ENCODE results near the gene MYO1E.
"Not testable (repeated sequence)": the region's sequence is repeated elsewhere in the genome, so short reads cannot be mapped to it uniquely, and the experiment has no call there.

MYO1E gene

GRCh38 chr15:59180945-59181600 lies 191.6 kb downstream of the MYO1E start:
- no peak for DNase-seq

GRCh38 chr15:59179717-59180116 lies 193.0 kb downstream of the MYO1E start:
- no peak for DNase-seq

GRCh38 chr15:59178151-59178695 lies 194.4 kb downstream of the MYO1E start:
- no peak for DNase-seq

- DNase-seq = no peak
Observed at GRCh38 chr15:59177317-59177660, 195.4 kb downstream of the MYO1E start.

- DNase-seq = no peak
Observed at GRCh38 chr15:59176653-59177316, 195.9 kb downstream of the MYO1E start.

GRCh38 chr15:59174835-59175831 lies 197.5 kb downstream of the MYO1E start:
- DNase-seq = peak; percentile 6 to 14

GRCh38 chr15:59174151-59174834 lies 198.4 kb downstream of the MYO1E start:
- no peak for DNase-seq

- no peak for DNase-seq
Observed at GRCh38 chr15:59173194-59173593, 199.5 kb downstream of the MYO1E start.

GRCh38 chr15:59172289-59172901 lies 200.3 kb downstream of the MYO1E start:
- no peak for DNase-seq

GRCh38 chr15:59171067-59171397 lies 201.6 kb downstream of the MYO1E start:
- DNase-seq = no peak

- DNase-seq = no peak
Observed at GRCh38 chr15:59170295-59171066, 202.2 kb downstream of the MYO1E start.

- no peak for DNase-seq
Observed at GRCh38 chr15:59169251-59169708, 203.4 kb downstream of the MYO1E start.

- DNase-seq = no peak
Observed at GRCh38 chr15:59168536-59168935, 204.1 kb downstream of the MYO1E start.

GRCh38 chr15:59166601-59167265 lies 205.9 kb downstream of the MYO1E start:
- DNase-seq = no peak

GRCh38 chr15:59166166-59166565 lies 206.5 kb downstream of the MYO1E start:
- no peak for DNase-seq

GRCh38 chr15:59165726-59166125 lies 206.9 kb downstream of the MYO1E start:
- no peak for DNase-seq

- not testable (repeated sequence) for DNase-seq
Observed at GRCh38 chr15:59162080-59162479, 210.6 kb downstream of the MYO1E start.

- no peak for DNase-seq
Observed at GRCh38 chr15:59160880-59161593, 211.6 kb downstream of the MYO1E start.

GRCh38 chr15:59159210-59159609 lies 213.5 kb downstream of the MYO1E start:
- DNase-seq = no peak

GRCh38 chr15:59158701-59159034 lies 214.0 kb downstream of the MYO1E start:
- DNase-seq = no peak

All from activated CD4-positive, alpha-beta T cell treated with anti-CD3 and anti-CD28 coated beads, Interleukin-2, amount 50 U/mL, for 4 hours (primary cell).